IMR-90 (cell line): ENCODE results near the gene OR11G2. TPM values are rescaled to one million over a fixed set of nuclear protein-coding genes. Genes with fewer than 3 reads are reported as not detected.

ENCODE experiments used
- ATAC-seq: fragments of 200-7000 bp; cut with Tn5 transposase; 2 replicates; pipeline ENCODE4 v1.9.1; 2020; ENCODE audit warnings: low read depth, mild to moderate bottlenecking, moderate library complexity
- BruUV-seq: library from RNA; stranded (reverse); fragments of 400-500 nt; replicated peaks from 2 replicates; lab custom pipeline; 2021; lab: Mats Ljungman, UMichigan
- CTCF ChIA-PET: fragments of 300-600 bp; formaldehyde crosslinking; extraction: SDS; loops from one replicate; lab custom pipeline; 2021; ENCODE audit warnings: antibody characterized with exemption; lab: Yijun Ruan, JAX
- POLR2A ChIA-PET: fragments of 300-600 bp; sonication (Branson Sonifier 250); formaldehyde crosslinking; loops from one replicate; lab custom pipeline; 2022; ENCODE audit warnings: antibody characterized with exemption; ENCODE audit not compliant: unreplicated experiment; lab: Charles Lee
- DNase-seq: peaks from one replicate; pipeline ENCODE4 v3.0.0; 2013
- H2AFZ ChIP-seq: replicated peaks from 2 replicates; pipeline ENCODE3; 2013; ENCODE audit warnings: low read length, mild to moderate bottlenecking; ENCODE audit not compliant: poor library complexity
- H2AK5ac ChIP-seq: 2 replicates; pipeline ENCODE4 v1.6.1; 2013; ENCODE audit warnings: low read depth, low read length, inconsistent platforms
- H2AK9ac ChIP-seq: replicated peaks from 2 replicates; pipeline ENCODE3; 2013; ENCODE audit warnings: mild to moderate bottlenecking, low read depth, low read length, moderate library complexity; ENCODE audit not compliant: poor library complexity
- H2BK120ac ChIP-seq: 2 replicates; pipeline ENCODE4 v1.6.1; 2013; ENCODE audit warnings: low read depth, low read length, inconsistent platforms
- H2BK15ac ChIP-seq: 3 replicates; pipeline ENCODE4 v1.6.1; 2013; ENCODE audit warnings: low read depth, low read length, inconsistent platforms
- H2BK20ac ChIP-seq: 2 replicates; pipeline ENCODE4 v1.6.1; 2013; ENCODE audit warnings: low read depth, mild to moderate bottlenecking, inconsistent platforms, low read length, moderate library complexity
- H2BK5ac ChIP-seq: 2 replicates; pipeline ENCODE4 v1.6.1; 2013; ENCODE audit warnings: mild to moderate bottlenecking, low read depth, low read length, inconsistent platforms; ENCODE audit not compliant: poor library complexity, severe bottlenecking
- H3K14ac ChIP-seq: replicated peaks from 2 replicates; pipeline ENCODE4 v1.6.1; 2013; ENCODE audit warnings: low read depth, low read length, inconsistent platforms
- H3K18ac ChIP-seq: 2 replicates; pipeline ENCODE4 v1.6.1; 2013; ENCODE audit warnings: low read depth, low read length, control low read depth
- H3K23ac ChIP-seq: 2 replicates; pipeline ENCODE4 v1.6.1; 2013; ENCODE audit warnings: low read depth, low read length, inconsistent platforms
- H3K27ac ChIP-seq: 2 replicates; pipeline ENCODE4 v1.5.1; 2013; ENCODE audit warnings: mild to moderate bottlenecking, control low read depth, low read length; ENCODE audit not compliant: insufficient read depth
- H3K27me3 ChIP-seq: 2 replicates; pipeline ENCODE4 v1.6.1; 2013; ENCODE audit warnings: low read length; ENCODE audit not compliant: control insufficient read depth, insufficient read depth
- H3K36me3 ChIP-seq: 2 replicates; pipeline ENCODE4 v1.6.1; 2013; ENCODE audit warnings: low read length, mixed read lengths; ENCODE audit not compliant: control insufficient read depth, insufficient read depth
- H3K4ac ChIP-seq: 2 replicates; pipeline ENCODE4 v1.6.1; 2013; ENCODE audit warnings: low read depth, low read length, inconsistent platforms
- H3K4me1 ChIP-seq: 2 replicates; pipeline ENCODE4 v1.6.1; 2013; ENCODE audit warnings: low read length, mixed read lengths; ENCODE audit not compliant: control insufficient read depth, insufficient read depth
- H3K4me2 ChIP-seq: 2 replicates; pipeline ENCODE4 v1.6.1; 2013; ENCODE audit warnings: low read depth, mild to moderate bottlenecking, control low read depth, low read length, moderate library complexity
- H3K4me3 ChIP-seq: 2 replicates; pipeline ENCODE4 v1.5.1; 2013; ENCODE audit warnings: low read depth, mild to moderate bottlenecking, control low read depth, low read length, moderate library complexity; ENCODE audit not compliant: insufficient read depth
- H3K56ac ChIP-seq: 2 replicates; pipeline ENCODE4 v1.6.1; 2013; ENCODE audit warnings: low read length, inconsistent platforms; ENCODE audit not compliant: insufficient read depth; ENCODE audit errors: extremely low read depth
- H3K79me1 ChIP-seq, 2 experiments: 2 replicates each; pipeline ENCODE4 v1.6.1; 2013; ENCODE audit warnings: low read length in 2 of 2, inconsistent platforms in 1 of 2, low read depth in 1 of 2
- H3K9ac ChIP-seq: 2 replicates; pipeline ENCODE4 v1.6.1; 2013; ENCODE audit warnings: low read depth, low read length, control low read depth
- H3K9me1 ChIP-seq: 2 replicates; pipeline ENCODE4 v1.6.1; 2013; ENCODE audit warnings: low read length, inconsistent platforms; ENCODE audit not compliant: insufficient read depth
- H3K9me3 ChIP-seq: 2 replicates; pipeline ENCODE4 v1.6.1; 2013; ENCODE audit warnings: low read length; ENCODE audit not compliant: control insufficient read depth, insufficient read depth
- H4K20me1 ChIP-seq: 2 replicates; pipeline ENCODE4 v1.6.1; 2013; ENCODE audit warnings: low read length, inconsistent platforms; ENCODE audit not compliant: insufficient read depth
- H4K5ac ChIP-seq: 2 replicates; pipeline ENCODE4 v1.6.1; 2013; ENCODE audit warnings: mild to moderate bottlenecking, low read depth, low read length, control low read depth
- H4K8ac ChIP-seq, 2 experiments: 2 replicates each; pipeline ENCODE4 v1.6.1; 2013; ENCODE audit warnings: low read depth in 2 of 2, low read length in 2 of 2, control low read depth in 1 of 2, inconsistent platforms in 1 of 2
- H4K91ac ChIP-seq: 2 replicates; pipeline ENCODE4 v1.6.1; 2013; ENCODE audit warnings: low read depth, low read length, inconsistent platforms; ENCODE audit not compliant: insufficient read depth
- BHLHE40 ChIP-seq: fragments of 150-350 bp; IDR thresholded peaks from 2 replicates; pipeline ENCODE4 v1.6.1; 2016; ENCODE audit warnings: mild to moderate bottlenecking, low read depth, low read length
- CEBPB ChIP-seq: IDR thresholded peaks from 2 replicates; pipeline ENCODE4 v1.6.1; 2012; ENCODE audit warnings: low read depth, low read length, improper control_type of control experiment
- CHD1 ChIP-seq: IDR thresholded peaks from 2 replicates; pipeline ENCODE4 v1.6.1; 2012; ENCODE audit warnings: low read depth, low read length, improper control_type of control experiment
- CTCF ChIP-seq: conservative IDR thresholded peaks from 2 replicates; pipeline ENCODE4 v1.5.1; 2012; ENCODE audit warnings: mild to moderate bottlenecking, low read depth, low read length, improper control_type of control experiment
- ELK1 ChIP-seq: fragments of 150-350 bp; IDR thresholded peaks from 2 replicates; pipeline ENCODE4 v1.6.1; 2016; ENCODE audit warnings: low read depth, mild to moderate bottlenecking, low read length, moderate library complexity, borderline replicate concordance
- FOS ChIP-seq: fragments of 150-350 bp; IDR thresholded peaks from 2 replicates; pipeline ENCODE4 v1.6.1; 2016; ENCODE audit warnings: low read depth, low read length
- MAFK ChIP-seq: IDR thresholded peaks from 2 replicates; pipeline ENCODE4 v1.6.1; 2012; ENCODE audit warnings: low read depth, low read length, improper control_type of control experiment
- MAZ ChIP-seq: IDR thresholded peaks from 2 replicates; pipeline ENCODE4 v1.6.1; 2012; ENCODE audit warnings: low read depth, mild to moderate bottlenecking, low read length, improper control_type of control experiment, moderate library complexity, borderline replicate concordance
- MXI1 ChIP-seq: IDR thresholded peaks from 2 replicates; pipeline ENCODE4 v1.6.1; 2012; ENCODE audit warnings: low read depth, mild to moderate bottlenecking, low read length, moderate library complexity, borderline replicate concordance
- NFE2L2 ChIP-seq: fragments of 150-350 bp; IDR thresholded peaks from 2 replicates; pipeline ENCODE4 v1.6.1; 2016; ENCODE audit warnings: low read depth, mild to moderate bottlenecking, low read length
- POLR2A ChIP-seq: IDR thresholded peaks from 2 replicates; pipeline ENCODE4 v1.6.1; 2012; ENCODE audit warnings: mild to moderate bottlenecking, low read depth, low read length
- RAD21 ChIP-seq: IDR thresholded peaks from 2 replicates; pipeline ENCODE4 v1.6.1; 2012; ENCODE audit warnings: low read length, improper control_type of control experiment
- RCOR1 ChIP-seq: IDR thresholded peaks from 2 replicates; pipeline ENCODE4 v1.6.1; 2012; ENCODE audit warnings: mild to moderate bottlenecking, low read length, improper control_type of control experiment; ENCODE audit not compliant: insufficient replicate concordance
- RFX5 ChIP-seq: IDR thresholded peaks from 2 replicates; pipeline ENCODE4 v1.8.0; 2012; ENCODE audit warnings: low read depth, mild to moderate bottlenecking, low read length, moderate library complexity
- SMC3 ChIP-seq: fragments of 150-350 bp; IDR thresholded peaks from 2 replicates; pipeline ENCODE4 v1.6.1; 2016; ENCODE audit warnings: low read depth, mild to moderate bottlenecking, antibody characterized with exemption, low read length, moderate library complexity
- USF2 ChIP-seq: fragments of 150-350 bp; IDR thresholded peaks from 2 replicates; pipeline ENCODE4 v1.6.1; 2017; ENCODE audit warnings: mild to moderate bottlenecking, antibody characterized with exemption, low read length, low read depth
- WGBS, 2 experiments: methylation state at CpG; one replicate each; pipeline versions ENCODE4 v1.1.5 to v1.1.7; 2013; ENCODE audit warnings: missing lambda C conversion rate in 2 of 2; ENCODE audit not compliant: insufficient read length in 1 of 2; ENCODE audit errors: extremely low coverage in 2 of 2; 5-methylcytosine and 5-hydroxymethylcytosine counted together
- dilution Hi-C: fragments of 300-500 bp; cut with HindIII; formaldehyde crosslinking; loops from one replicate; pipeline ENCODE4 v1.14.3; 2018; ENCODE audit warnings: low sequenced_read_pairs; ENCODE audit not compliant: unreplicated experiment
- in situ Hi-C: fragments of 300-500 bp; cut with MboI; formaldehyde crosslinking; loops from 3 replicates; pipeline ENCODE4 v1.14.3; 2019; ENCODE audit warnings: low sequenced_read_pairs, inconsistent platforms, mixed read lengths
- intact Hi-C: fragments of 100-400 bp; cut with micrococcal nuclease; formaldehyde crosslinking; loops from 2 replicates; pipeline ENCODE4 v1.10.0; 2022
- polyA plus RNA-seq, 3 experiments: library from polyadenylated mRNA; depleted of rRNA; stranded (reverse); fragments of >200 nt; gene quantifications; 2 replicates each; pipeline ENCODE4 v1.2.3, GENCODE V29; 2012; ENCODE audit warnings: low replicate concordance in 1 of 3
- total RNA-seq: library from RNA; depleted of rRNA; stranded (reverse); fragments of >200 nt; gene quantifications from 2 replicates; pipeline ENCODE4 v1.2.3, GENCODE V29; 2012

The OR11G2 gene
- total and polyA plus RNA-seq, 2 of the 4 experiments (the other 2 are of a cell fraction) = not detected

GRCh38 chr14:20179218-20179617 lies 11.5 kb upstream of the OR11G2 start:
- H3K9me1 ChIP-seq = no peaks in the 10 kb centered on the region
- H3K27me3 ChIP-seq = no peaks in the 10 kb centered on the region
- H3K14ac ChIP-seq = no peak overlapping the region
- ChIA-PET CTCF (no interaction called here), POLR2A (no interaction called here)
- H3K56ac ChIP-seq = no peak overlapping the region
- WGBS, 2 experiments = 29% methylated on average over 1 of the region's 5 CpGs; no CpG with 5 or more reads in 1 of the 2 experiments
- H3K36me3 ChIP-seq = no peaks in the 10 kb centered on the region
- H2AK9ac ChIP-seq = no peak overlapping the region
- H3K23ac ChIP-seq = no peak overlapping the region
- in situ Hi-C loops = no loop called here
- H3K4me1 ChIP-seq = no peaks in the 10 kb centered on the region
- DNase-seq (no peak), ATAC-seq (no peak)
- no peaks in the 10 kb centered on the region for H3K79me1 ChIP-seq
- no peak overlapping the region for H3K4me3 ChIP-seq
- H4K5ac ChIP-seq = no peak overlapping the region
- H3K9me3 ChIP-seq = peaks cover 5% of the 10 kb centered on the region; the same call in 1 of the 2 replicates
- BruUV-seq = no TSS peak
- H4K91ac ChIP-seq = no peak overlapping the region
- H3K27ac ChIP-seq = no peak overlapping the region
- no peak overlapping the region for H3K4me2 ChIP-seq
- H2AFZ ChIP-seq = no peak overlapping the region
- dilution Hi-C loops = no loop called here
- no peak overlapping the region for H3K18ac ChIP-seq
- H3K4ac ChIP-seq = no peak overlapping the region
- H2BK120ac ChIP-seq = no peak overlapping the region
- no peak overlapping the region for H2BK5ac ChIP-seq
- H4K20me1 ChIP-seq = no peaks in the 10 kb centered on the region
- TF ChIP-seq BHLHE40 = no peak
- no peak for TF ChIP-seq RAD21
- no peak for TF ChIP-seq CEBPB
- no peak for TF ChIP-seq CTCF
- TF ChIP-seq MAZ = no peak
- no peak for TF ChIP-seq USF2
- TF ChIP-seq RCOR1 = no peak
- no peak for TF ChIP-seq ELK1
- TF ChIP-seq RFX5 = no peak
- no peak for TF ChIP-seq NFE2L2
- no peak for TF ChIP-seq CHD1
- TF ChIP-seq POLR2A = no peak
- no peak for TF ChIP-seq SMC3
- no peak for TF ChIP-seq FOS
- no peak for TF ChIP-seq MAFK
- no peak for TF ChIP-seq MXI1
- no peak overlapping the region for H2AK5ac ChIP-seq
- H3K9ac ChIP-seq = no peak overlapping the region
- intact Hi-C loops = no loop called here
- no peak overlapping the region for H2BK15ac ChIP-seq
- no peak overlapping the region for H4K8ac ChIP-seq
- no peak overlapping the region for H2BK20ac ChIP-seq
